ENCODE measurements around the gene DICER1. TPM values are rescaled to one million over a fixed set of nuclear protein-coding genes. Genes with fewer than 3 reads are reported as not detected.
A peak's percentile ranks its signal among the peaks of the same experiment; 100 is the strongest.

Gene DICER1
- total and polyA plus RNA-seq, 12 donors = 7.1 to 81.5 (median 32.1) TPM

DNA sequence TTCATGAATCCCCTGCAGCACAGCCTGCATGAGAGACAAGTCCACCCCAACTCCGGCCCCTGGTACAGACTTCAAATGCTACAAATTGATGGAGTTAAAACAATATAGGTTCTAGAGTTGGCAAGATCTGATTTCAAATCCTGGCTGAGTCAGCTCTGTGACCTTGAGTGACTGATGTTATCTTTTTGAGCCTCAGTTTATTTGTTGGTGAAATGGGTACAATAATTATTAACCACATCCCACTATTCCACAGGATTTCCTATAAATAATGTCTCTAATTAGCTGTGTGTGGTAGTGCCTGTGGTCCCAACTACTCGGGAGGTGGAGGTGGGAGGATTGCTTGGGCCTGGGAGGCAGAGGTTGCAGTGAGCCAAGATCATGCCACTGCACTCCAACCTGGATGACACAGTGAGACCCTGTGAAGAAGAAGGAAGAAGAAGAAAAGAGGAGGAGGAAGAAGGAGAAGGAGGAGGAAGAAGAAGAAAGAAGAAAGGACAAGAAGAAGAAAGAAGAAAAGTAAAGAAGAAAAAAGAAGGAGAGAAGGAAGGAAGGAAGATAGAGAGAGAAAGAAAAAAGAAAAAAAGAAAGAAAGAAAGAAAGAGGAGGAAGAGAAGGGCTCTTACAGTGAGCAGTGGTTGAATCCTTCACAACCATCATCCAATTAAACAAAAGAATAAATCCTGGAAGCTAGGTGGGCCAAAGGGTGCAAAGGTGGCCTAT, 39.7 kb upstream of the DICER1 start:
- 71 to 90% (median 77%) methylated on average over 2 of the region's 2 CpGs for WGBS, 4 donors
- intact Hi-C loops (cut with DNase I) = loop anchor here in 1 of 2 donors (10.0 kb wide), 1 partner anchor 512 kb away; no protein-coding TSS in a partner anchor
- Histone ChIP-seq H3K4me1 (replicated peaks in 1 of 2) (no peaks in the 10 kb centered on the region), H3K36me3 (replicated peaks in 1 of 2) (no peaks in the 10 kb centered on the region), H3K27ac (no peak overlapping the region), H3K27me3 (no peaks in the 10 kb centered on the region), H3K4me3 (no peak overlapping the region), H3K9me3 (replicated peaks in 1 of 3) (no peaks in the 10 kb centered on the region)
- no peak for DNase-seq
- TF ChIP-seq, protein P1, sequence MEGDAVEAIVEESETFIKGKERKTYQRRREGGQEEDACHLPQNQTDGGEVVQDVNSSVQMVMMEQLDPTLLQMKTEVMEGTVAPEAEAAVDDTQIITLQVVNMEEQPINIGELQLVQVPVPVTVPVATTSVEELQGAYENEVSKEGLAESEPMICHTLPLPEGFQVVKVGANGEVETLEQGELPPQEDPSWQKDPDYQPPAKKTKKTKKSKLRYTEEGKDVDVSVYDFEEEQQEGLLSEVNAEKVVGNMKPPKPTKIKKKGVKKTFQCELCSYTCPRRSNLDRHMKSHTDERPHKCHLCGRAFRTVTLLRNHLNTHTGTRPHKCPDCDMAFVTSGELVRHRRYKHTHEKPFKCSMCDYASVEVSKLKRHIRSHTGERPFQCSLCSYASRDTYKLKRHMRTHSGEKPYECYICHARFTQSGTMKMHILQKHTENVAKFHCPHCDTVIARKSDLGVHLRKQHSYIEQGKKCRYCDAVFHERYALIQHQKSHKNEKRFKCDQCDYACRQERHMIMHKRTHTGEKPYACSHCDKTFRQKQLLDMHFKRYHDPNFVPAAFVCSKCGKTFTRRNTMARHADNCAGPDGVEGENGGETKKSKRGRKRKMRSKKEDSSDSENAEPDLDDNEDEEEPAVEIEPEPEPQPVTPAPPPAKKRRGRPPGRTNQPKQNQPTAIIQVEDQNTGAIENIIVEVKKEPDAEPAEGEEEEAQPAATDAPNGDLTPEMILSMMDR (IDR thresholded peaks at IDR 0.05) = no peak

- Histone ChIP-seq H3K36me3 (replicated peaks in 1 of 2) (no peaks in the 10 kb centered on the region), H3K4me1 (replicated peaks in 1 of 2) (no peaks in the 10 kb centered on the region), H3K4me3 (no peak overlapping the region), H3K27me3 (no peaks in the 10 kb centered on the region), H3K9me3 (replicated peaks in 1 of 3) (no peaks in the 10 kb centered on the region), H3K27ac (no peak overlapping the region)
- DNase-seq = no peak
- 30 to 48% (median 45%) methylated on average over 5 of the region's 5 CpGs for WGBS, 4 donors
- TF ChIP-seq, protein P1 (IDR thresholded peaks at IDR 0.05) = peak; percentile 9 to 56 (median 48)
- no peak for TF ChIP-seq POLR2A (IDR thresholded peaks at IDR 0.05)
- intact Hi-C loops (cut with DNase I) = loop anchor here in 1 of 2 donors (10.0 kb wide), 1 partner anchor 511 kb away; no protein-coding TSS in a partner anchor
These were observed 38.9 kb upstream of the DICER1 start for GRCh38 chr14:95196268-95196667.

- 85 to 95% (median 90%) methylated on average over 5 to 6 of the region's 6 CpGs for WGBS, 4 donors
- Histone ChIP-seq H3K27ac (no peak overlapping the region), H3K4me3 (no peak overlapping the region), H3K4me1 (replicated peaks in 1 of 2) (no peaks in the 10 kb centered on the region), H3K36me3 (replicated peaks in 1 of 2) (no peaks in the 10 kb centered on the region), H3K27me3 (no peaks in the 10 kb centered on the region), H3K9me3 (replicated peaks in 1 of 3) (no peaks in the 10 kb centered on the region)
- intact Hi-C loops (cut with DNase I) = loop anchor here in 1 of 2 donors (10.0 kb wide), 1 partner anchor 510 kb away; no protein-coding TSS in a partner anchor
- DNase-seq = no peak
- TF ChIP-seq POLR2A (IDR thresholded peaks at IDR 0.05) = no peak
- TF ChIP-seq, protein P1 (IDR thresholded peaks at IDR 0.05) = no peak
These were observed 37.7 kb upstream of the DICER1 start for GRCh38 chr14:95195031-95195430.

- TF ChIP-seq POLR2A (IDR thresholded peaks at IDR 0.05) = no peak
- TF ChIP-seq, protein P1 (IDR thresholded peaks at IDR 0.05) = no peak
- no peaks in the 10 kb centered on the region for H3K27me3 ChIP-seq
- no peaks in the 10 kb centered on the region for H3K4me1 ChIP-seq (replicated peaks in 1 of 2)
- 70 to 79% (median 75%) methylated on average over 6 of the region's 6 CpGs for WGBS, 4 donors
- no peak for DNase-seq
- intact Hi-C loops (cut with DNase I) = loop anchor here in 1 of 2 donors (10.0 kb wide), 1 partner anchor 508 kb away; no protein-coding TSS in a partner anchor
- H3K36me3 ChIP-seq (replicated peaks in 1 of 2) = no peaks in the 10 kb centered on the region
- no peaks in the 10 kb centered on the region for H3K9me3 ChIP-seq (replicated peaks in 1 of 3)
- no peak overlapping the region for H3K4me3 ChIP-seq
- no peak overlapping the region for H3K27ac ChIP-seq
These were observed 35.8 kb upstream of the DICER1 start for GRCh38 chr14:95193081-95193480.

All from adrenal gland (tissue), 12 donors.